Cerebellar nuclear complex (tissue), 1 donor: ENCODE measurements around the gene SNCB.

Experiments
- DNase-seq, 2 experiments: peaks; one replicate each; lab custom pipeline; 2025; lab: John Stamatoyannopoulos, UW

The SNCB gene

DNA sequence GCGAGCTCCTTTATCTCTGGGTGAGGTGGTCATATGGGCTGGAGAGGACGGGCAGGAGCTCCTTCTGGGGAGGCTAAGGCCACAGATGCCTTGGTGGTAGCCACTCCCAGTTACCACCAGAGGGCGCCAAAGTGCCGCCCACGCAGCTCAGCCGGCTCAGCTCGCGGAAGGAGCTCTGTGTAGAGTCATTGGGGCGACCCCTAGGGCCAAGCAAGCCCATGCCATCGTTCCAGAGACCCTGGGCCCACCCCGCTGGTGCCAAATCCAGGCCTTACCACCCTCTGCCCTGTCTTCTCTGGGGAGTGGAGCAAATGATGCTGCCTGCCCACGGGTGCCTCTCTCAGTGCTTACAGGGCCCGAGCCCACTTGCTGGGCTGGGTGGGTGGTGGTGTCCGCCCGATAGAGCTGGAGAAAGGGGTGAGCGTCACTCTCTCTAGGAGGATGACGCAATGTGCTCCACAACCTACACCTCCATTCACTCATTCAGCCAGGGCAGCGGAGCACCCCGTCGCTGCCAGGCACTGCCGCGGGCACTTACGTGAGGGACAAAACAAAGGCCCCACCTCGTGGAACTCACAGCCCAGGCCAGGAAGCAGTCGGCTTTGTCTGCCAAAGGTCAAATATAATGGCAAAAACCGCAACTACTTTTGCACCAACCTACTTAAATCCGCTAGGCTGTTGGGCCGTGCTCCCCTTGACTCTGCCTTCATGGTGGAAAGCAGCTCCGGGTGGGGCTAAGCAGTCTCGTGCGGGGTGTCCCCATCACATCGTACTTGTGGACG, 30.7 kb upstream of the SNCB start:
- DNase-seq: peak in 1 of 2 experiments; percentile 52

GRCh38 chr5:176660530-176660859, 30.2 kb upstream of the SNCB start:
- DNase-seq: no peak

DNA sequence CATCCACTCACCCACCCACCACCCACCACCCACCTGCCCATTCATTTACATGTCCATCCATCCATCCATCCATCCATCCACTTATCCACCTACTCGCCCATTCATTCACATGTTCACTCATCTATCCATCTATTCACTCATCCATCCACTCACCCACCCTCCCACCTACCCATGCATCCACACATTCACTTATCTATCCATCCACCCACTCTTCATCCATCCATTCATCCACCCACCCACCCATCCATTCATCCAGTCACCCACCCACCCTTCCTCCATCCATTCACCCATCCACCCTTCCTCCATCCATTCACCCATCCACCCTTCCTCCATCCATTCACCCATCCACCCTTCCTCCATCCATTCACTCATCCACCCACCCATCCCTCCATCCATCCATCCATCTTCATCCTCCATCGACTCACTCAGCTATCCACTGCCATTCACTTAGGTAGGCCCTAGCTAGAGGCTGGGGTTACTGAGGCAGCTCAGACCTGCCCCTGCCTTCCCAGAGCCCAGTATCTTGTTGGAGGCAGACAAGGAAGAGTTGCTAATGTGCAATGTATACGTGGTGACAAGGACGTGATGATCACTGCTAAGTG, 29.6 kb upstream of the SNCB start:
- no peak for DNase-seq

DNA sequence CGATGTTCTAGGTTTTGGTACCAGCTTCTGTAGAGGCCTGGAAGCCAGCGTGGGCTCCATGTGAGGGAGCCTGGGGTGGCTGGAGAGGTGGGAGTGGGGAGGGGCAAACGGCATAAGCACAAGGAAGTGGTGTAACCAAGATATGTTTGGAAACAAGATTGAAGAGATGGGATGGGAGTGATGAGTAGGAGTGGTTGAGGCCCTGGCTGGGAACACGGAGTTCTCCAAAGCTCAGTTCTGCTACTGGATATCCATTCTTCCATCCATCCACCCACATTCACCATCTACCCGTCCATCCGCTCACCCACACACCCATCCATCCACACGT, 29.1 kb upstream of the SNCB start:
- DNase-seq: no peak

GRCh38 chr5:176658817-176659511, 28.6 kb upstream of the SNCB start:
- DNase-seq: no peak

GRCh38 chr5:176658007-176658599, 27.8 kb upstream of the SNCB start:
- peak; percentile 44 to 71 for DNase-seq

- DNase-seq: no peak
These were observed 26.2 kb upstream of the SNCB start for GRCh38 chr5:176656467-176656990.

- DNase-seq: no peak
These were observed 24.5 kb upstream of the SNCB start for GRCh38 chr5:176654856-176655255.

DNA sequence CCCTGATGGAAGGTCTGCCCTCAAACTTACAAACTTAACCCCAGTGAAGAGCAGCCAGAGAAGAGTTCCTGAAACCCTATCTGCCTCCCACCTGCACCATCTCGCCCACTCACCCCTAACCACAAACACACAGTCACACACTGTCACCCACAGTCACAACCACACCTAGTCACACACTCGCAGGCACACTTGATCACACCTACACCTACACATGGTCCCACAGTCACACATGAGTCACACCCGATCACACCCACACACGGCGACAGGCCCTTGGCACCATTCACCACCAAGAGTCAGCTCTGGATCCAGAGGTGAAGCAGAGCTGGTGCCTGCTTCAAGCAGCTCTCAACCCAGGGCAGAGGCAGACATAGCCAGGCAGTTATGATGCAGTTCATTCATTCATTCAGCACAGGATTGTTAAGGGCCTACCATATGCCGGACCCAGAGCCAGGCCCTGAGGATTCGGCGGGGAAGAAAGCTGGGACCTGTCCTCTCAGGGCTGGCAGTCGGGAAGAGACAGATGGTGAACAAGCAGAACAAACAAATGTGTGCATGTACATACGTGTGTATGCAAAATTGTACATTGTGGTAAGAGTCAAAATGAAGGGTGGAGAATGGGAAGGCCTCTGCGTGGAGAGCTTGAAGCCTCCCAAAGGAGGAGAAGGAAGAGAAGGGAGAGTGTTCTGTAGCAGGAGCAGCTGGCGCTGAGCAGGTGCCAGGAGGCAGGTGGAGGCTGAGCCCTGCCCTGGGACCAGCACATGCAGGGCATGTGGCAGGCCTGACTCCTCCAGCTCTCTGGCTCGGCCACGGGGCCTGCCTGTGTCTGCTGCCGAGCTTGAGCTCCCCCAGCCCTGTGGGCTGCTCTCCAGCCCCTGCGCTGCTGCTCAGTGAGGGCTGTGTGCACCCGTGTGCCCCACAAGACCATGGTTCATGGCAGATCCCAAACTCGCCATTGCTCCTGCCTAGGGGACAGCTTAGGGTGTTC, 23.4 kb upstream of the SNCB start:
- peak in 1 of 2 experiments; percentile 20 for DNase-seq

- DNase-seq: peak; percentile 23 to 75
These were observed 21.8 kb upstream of the SNCB start for GRCh38 chr5:176652136-176652535.

GRCh38 chr5:176651472-176651980, 21.2 kb upstream of the SNCB start:
- DNase-seq: no peak

GRCh38 chr5:176650354-176650884, 20.1 kb upstream of the SNCB start:
- no peak for DNase-seq

GRCh38 chr5:176648474-176649194, 18.3 kb upstream of the SNCB start:
- no peak for DNase-seq

DNA sequence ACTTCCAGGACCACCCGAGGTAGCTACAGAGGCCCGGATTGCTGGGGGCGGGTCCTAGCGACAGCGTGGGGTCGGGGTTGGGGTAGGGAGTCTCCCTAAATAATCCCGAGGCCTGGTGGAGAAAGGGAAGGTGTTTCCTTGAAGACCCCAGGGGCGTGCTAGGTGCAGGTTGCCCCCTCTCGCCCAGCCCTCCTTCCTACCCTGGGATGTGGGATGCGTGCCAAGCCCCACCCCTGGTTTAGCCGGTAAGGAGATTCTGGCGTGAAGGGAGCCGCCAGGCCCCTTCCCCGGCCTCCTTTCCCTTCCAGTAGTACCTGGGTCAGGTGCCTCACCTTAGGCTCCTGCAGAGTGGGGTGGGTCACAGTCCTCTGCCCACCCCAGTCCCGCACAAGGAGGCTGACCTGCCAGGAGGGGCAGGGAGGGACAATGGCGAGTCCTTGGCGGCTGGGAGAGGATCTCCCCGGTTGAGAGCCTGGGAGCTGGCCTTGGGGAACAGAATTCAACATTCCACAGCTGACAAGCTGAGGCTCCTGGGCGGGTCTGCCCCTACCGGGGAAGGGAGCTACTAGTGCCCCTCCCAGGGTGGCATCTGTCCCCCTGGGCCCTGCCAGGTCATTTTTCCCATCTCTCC, 17.6 kb upstream of the SNCB start:
- no peak for DNase-seq

DNA sequence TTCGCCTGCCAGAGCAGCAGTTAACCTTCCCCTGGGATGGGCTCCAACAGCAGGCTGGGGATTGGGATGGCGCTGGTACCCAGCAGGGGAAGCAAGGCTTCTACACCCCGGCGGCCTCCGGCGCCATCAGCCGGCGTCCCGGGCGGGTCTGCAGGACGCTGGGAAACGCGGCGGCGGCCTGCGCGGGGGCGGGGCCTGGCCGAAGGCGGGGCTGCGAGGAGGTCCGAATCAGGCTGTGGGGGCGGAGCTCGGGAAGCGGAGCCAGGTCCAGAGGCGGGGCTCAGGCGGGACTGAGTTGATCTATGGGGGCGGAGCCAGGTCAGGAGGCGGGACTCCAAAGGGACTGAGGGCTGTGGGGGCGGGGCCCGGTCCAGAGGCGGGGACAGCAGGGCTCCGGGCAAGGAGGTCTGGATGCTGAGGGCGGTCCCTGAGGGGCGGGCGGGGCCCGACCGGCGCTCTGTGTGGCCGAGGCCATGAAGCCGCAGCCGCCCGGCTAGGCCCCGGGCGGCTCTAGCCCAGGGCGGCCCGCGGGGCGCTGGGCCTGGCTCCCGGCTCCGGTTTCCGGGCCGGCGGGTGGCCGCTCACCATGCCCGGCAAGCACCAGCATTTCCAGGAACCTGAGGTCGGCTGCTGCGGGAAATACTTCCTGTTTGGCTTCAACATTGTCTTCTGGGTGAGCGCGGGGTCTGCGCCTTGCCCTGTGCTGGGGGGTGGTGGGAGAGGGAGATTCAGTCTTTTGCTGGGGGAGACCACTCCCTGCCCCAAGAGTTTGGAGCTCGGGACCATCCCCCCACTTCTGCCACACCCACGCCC, 16.9 kb upstream of the SNCB start, which contains the start of gene TSPAN17:
Gene TSPAN17, plus strand, starts transcription at position 455 of the 813 bp plus-strand sequence. Its CDS starts 132 bp downstream, at position 587.
- DNase-seq: peak; percentile 93 to 97

DNA sequence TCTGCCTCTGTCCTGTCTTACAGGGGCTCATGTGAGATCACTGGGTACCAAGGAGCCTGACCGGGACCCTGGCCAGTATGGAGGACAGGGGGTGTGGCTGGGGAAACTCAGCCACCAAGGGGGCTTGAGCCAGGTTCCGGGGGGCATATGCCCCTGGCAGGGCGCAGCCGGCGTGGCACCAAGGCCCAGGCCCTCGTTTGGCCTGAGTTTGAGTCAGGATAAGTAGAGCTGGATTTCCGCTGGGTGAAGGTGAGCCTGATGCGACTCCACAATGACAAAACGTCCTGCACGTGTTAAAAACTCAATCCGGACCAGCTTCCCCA, 16.3 kb upstream of the SNCB start:
- no peak for DNase-seq

DNA sequence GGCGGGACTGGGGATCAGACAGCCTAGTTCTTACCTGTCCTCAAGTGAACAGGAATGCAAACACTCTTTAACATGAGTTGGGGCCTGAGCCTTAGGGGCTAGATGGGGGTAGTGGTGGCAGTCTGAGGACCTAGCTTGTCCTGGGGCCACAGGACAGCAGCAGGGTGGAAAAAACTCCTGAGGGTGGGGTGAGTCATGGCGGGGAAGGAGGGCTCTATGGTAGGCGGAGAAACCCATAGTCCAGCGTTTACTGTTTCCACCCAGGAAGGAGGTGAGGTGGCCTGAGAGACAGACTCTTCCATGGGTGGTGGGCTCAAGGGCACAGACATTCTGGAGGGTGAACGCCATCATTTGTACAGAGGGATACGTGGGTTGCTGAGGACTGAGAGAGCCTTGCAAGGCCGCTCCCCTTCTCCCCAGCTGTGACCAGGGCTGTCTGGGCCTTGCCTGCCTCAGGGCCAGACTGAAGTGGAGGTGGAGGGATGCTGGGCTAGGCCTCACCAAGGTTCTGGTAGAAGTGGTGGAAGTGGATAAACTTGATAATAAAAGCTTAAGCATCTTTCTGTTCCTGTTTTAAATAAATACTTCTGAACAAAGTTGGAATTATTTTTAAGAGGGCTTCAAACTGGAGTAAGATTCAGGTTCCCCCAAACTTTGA, 15.8 kb upstream of the SNCB start:
- no peak for DNase-seq

- DNase-seq: no peak
These were observed 14.7 kb upstream of the SNCB start for GRCh38 chr5:176644878-176645670.
